ENCODE results near the gene EVPL.
A peak's percentile ranks its signal among the peaks of the same experiment; 100 is the strongest.
"Not testable (repeated sequence)": the region's sequence is repeated elsewhere in the genome, so short reads cannot be mapped to it uniquely, and the experiment has no call there.

Gene EVPL

DNA sequence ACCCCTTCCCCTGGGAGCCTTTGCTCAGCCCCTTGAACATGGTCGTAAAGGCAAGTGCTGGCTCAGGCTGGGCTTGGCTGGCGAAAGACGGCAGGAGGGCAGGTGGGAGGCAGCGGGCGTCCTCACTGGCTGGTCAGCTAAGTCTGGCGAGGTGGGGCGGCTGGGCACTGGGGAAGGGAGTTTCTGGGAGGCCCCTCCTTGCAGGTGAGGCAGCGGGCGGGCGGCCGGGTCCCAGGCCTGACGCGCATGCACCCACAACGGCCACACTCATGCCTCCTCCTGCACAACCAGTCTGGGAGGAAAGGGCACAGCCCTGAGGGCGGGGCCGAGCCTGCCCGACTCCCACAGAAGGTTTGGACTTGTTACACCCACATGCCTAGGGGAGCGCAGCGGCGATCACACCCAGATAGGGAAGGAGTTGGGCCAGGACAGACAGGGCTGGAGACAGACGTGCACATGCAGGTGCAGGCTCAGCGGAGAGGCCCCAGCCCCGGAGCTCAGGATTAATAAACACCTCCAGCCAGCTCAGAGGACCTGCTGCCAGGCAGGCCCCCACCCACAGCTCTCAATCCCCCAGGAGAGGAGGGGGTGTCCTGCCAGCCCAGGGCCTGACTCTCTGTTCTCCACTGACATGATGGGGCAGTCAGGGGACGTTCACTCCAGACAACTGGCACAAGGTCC is at the start of gene EVPL:
EVPL (minus strand) TSS at position 148 of the 681 bp plus-strand sequence; CDS start at position 40, 108 bp downstream.
- peak; percentile 36 for DNase-seq

DNA sequence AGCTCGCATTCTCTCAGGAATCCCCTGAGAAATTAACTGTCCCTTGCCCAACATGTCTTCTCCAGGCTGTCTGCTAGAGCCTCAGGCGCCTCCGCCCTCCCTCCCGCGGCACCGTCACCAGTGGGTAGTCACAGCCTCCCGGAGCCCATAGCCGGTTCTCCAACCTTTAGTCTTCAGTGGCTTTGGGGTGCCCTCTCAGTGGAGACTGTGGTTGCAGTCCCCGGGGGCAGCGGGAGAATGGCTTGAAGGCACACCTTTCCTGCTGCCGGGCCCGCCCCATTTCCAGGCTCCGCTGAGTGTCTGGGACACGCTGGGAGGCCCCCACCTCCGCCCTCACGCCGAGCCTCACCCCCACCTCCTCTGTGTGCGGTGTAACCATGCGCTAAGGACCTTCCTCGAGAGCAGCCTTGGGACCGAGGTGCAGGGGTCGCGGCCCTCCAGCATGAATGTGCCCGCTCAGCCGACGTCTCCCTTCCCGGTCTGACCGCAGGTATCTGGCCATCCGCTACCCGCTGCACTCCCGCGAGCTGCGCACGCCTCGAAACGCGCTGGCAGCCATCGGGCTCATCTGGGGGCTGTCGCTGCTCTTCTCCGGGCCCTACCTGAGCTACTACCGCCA is 49.1 kb upstream of the EVPL start:
- DNase-seq: no peak

GRCh38 chr17:76075364-76076145 is 48.4 kb upstream of the EVPL start:
- no peak for DNase-seq

GRCh38 chr17:76074390-76075363 is 47.6 kb upstream of the EVPL start, which contains the start of gene GALR2:
Gene GALR2, plus strand, starts transcription at chr17:76074781. Its CDS starts 103 bp downstream, at chr17:76074884.
- no peak for DNase-seq

GRCh38 chr17:76072148-76072858 is 45.2 kb upstream of the EVPL start, which contains the start of gene SRP68:
Gene SRP68, minus strand, starts transcription at chr17:76072517. Its CDS starts 26 bp downstream, at chr17:76072491.
- DNase-seq: peak; percentile 69

DNA sequence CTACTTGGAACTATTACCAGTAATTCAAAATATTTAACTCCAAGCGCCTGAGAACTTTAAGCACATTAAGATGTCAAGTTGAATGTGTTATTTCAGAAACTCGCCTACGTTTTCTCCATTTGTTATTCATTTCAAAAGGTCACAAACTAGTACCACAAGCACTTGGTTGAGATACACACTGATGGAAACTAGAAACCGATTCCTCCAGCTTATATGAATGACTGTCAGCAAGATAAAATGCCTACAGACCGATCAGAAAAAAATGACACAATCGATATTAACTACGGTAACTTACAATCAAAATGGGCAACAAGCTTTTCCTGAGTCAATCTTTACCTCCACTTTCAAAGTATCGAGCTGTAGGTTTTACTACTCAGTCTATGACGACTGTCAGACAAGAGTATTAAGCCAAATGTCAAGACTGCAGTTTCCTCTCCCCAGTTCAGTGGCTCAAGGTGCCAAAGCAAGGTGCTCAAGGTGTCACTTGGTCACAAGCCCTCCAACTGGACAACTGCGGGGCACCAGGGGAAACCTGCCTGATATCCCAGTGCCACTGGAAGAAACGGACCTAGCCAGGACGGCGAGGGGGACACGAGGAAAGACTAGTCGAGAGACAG is 44.5 kb upstream of the EVPL start:
- DNase-seq: no peak

DNA sequence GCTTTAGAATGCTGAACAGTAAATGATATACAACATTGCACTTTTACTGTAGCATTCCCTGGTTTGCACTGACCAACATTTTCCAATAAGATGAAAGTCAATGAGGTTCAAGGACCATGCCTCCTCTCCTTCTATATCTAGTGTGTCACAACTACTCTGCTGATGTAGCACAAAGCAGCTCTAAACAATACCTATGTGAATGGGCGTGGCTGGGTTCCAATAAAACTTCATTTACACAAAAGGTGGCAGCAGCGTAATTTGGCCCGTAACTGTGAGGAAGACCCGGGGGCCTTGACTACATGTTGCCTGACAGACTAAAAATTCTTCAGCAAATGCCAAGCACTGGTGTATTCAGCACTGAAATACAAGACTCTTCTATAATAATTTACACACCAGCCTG is 38.7 kb upstream of the EVPL start:
- no peak for DNase-seq

DNA sequence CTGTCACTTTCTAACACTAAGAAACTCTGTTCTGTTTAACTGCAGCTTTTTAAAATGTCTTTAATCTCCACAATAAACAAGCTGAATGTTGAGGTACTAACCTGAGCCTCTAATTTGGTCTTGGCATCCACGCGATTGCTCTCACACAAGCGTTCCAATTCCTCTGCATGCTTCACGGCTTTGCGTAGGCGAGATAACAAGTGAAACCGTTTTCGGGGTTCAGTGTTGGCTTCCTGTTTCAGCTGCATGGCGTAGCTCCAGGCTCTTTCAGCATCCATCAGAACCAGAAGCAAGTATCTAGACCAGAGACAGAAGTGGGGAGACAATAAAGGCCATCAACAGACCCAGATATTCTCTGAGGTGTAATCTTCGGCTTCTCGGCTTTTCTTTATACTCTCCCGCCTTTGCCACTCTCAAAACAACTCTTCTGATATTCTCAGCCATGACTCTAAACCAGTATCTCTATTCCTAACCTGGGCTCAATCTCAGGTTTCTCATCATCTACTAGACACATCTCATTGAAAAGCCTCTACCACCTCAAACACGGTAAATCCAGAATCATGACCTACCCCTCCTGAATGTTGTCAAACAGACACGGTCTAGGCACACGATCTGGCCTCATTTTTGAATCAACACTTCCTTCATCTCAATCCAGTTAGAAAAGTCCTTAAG is 36.9 kb upstream of the EVPL start:
- DNase-seq: no peak

DNA sequence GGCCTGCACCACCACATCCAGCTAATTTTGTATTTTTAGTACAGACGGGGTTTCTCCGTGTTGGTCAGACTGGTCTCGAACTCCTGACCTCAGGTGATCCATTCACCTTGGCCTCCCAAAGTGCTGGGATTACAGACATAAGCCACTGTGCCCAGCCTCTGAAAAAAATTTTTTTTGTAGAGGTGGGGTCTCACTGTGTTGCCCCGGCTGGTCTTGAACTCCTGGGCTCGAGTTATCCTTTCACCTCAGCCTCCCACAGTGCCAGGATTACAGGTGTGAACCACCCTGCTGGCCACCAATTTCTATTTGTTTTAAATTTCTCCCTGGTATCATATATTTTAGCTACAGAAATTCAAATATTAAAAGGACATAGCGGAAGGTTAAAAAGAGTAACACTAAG is 31.2 kb upstream of the EVPL start:
- DNase-seq: not testable (repeated sequence)

DNA sequence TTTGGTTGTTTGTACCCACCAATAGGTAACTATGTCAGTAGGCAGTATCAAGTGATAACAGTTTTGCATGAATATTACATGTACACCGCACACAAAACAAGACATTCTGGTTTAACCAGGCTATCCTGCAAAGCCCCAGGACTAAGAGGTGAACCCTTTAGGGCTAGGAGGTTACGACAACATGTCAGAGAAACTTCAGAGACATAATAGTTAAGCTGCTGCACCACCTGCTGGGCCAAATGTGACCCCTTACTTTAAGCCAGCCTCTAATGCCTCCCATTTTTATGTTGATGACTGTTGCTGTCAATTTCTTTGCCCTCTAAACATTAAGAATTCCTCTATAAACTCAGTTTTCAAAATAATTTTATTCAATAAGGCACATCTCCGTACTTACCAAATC is 29.8 kb upstream of the EVPL start:
- no peak for DNase-seq

DNA sequence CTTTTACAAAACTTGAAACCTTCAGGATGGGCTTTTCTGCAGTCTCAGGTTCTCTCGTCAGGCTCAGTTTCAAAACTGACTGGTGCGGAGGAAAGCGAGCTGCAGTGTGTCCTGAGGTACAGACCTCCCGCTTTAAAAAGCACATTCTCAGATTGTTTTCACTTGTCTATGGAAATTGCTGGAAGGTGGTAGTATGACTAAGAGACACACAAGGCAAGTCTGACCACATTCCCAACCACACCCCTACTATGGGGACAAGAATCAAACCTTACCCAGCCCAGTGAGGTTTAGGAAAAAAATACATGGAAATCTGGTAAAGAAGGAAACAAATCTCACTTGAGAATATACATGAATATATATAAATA is 27.0 kb upstream of the EVPL start:
- DNase-seq: no peak

DNA sequence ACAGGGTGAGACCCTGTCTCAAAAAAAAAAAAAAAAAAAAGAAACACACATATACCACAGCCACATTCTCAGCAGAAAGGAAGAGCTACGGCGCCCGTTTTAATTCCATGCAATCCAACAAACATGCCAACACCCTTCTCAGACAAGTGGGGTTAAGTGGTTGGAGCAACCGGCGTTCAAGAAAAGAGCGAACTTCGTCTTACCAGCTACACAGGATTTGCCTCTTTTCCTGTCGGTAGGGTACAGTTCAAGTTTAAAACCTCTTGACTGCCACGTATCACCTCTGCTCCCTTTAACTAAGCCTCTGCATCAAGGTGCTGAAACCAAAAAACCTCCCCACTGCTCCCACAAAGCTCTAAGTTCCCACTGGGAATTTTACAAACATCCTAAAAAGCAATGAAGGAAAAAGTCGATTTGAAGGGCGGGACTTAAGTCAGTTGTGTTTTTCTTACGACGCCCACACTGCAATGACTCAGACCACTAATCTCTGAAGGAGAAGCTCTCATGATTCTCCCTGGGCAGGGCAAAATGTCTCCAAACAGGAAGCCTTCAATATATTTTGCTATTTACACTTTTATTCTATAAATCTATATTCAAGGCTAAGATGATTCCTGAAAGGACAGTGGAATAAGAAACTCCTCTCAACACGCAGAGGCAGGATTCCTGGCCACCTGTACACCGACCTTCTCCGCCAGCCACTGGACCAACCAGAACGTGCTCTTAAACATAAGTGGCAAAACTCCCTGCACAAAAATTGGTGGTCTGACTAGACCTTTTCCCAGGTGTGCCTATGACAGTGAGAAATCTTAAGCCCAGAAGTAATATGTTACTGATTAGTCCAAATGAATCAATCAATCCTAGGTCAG is 26.4 kb upstream of the EVPL start:
- DNase-seq: peak; percentile 49

- peak; percentile 60 for DNase-seq
Measured at GRCh38 chr17:76051561-76051960, 24.5 kb upstream of the EVPL start.

DNA sequence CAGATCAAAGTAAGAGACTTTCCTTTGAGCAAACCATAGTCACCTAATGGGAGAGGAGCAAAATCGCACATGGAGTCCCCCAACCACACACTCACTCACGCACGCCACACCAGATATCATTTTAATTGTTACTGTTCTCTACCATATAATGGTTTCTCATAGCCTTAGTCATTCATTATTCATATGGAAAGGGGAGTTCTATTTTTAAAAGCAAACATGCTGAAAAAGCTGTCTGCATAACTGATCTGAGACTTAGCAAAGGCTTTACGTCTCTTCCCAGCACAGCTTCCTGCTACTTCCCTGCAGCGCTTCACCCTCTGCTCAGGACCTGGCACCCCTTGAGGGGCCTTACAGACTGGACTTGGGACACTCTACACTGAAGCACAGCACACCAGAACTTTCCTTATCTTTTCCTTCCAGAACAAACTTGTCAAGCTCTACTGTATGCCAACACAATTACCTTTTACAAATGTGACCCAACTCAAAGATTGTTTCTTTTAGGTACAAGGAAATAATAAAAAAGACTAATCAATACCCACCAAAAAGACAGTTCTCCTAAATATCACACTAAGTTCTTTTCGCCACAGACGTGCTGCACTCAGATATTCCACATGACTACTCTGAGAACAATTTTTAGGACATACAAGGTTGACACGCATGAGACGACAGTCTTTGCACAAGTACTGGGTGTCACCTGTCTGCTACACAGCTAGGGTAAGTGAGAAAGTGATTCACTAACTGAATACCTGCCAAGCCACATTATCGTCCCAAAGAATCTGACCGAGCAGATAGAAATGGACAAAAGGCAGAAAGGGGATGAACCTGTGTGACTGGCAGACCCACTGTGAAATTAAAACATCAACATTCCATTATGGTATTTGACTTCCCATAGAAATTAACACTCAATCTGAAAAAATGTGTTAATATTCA is 23.7 kb upstream of the EVPL start:
- DNase-seq: peak; percentile 93

- DNase-seq: no peak
Measured at GRCh38 chr17:76049836-76050537, 22.9 kb upstream of the EVPL start.

DNA sequence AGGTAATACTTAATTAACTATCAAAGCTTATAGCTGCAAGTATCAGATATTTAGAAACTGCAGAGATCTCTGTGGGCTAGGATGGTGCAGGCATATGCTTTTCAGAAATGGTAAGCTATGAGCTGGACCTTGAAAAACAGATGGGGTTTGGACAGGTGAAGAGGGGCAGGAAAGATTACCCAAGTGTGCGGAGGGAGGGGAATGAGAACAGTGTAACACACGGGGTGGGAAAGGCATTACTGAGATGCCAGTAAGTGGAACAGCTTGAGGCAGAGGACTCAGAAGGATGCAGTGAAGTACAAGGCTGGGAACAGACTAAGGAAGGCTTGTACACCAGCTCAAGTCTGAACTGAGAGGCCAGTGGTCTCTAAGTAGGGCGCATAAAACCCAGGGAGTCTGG is 22.1 kb upstream of the EVPL start:
- no peak for DNase-seq

DNA sequence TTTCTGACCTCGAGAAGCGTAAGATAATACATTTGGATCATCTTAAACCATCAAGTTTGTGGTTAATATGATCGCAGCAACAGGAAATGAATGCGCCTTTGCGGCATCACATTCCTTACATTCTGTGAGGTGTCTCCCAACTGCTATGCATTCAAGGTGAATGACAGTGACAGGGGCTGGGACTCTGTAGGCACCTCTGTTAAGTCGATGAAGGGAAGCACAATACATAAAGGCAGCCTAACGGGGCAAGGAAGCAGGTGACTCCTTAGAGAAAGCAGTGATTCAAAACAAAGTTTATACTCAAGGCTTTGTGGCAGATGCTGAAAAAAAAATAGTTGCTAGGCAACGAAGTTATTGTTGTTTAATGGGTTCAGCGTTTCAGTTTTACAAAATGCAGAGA is 21.6 kb upstream of the EVPL start:
- DNase-seq: no peak

DNA sequence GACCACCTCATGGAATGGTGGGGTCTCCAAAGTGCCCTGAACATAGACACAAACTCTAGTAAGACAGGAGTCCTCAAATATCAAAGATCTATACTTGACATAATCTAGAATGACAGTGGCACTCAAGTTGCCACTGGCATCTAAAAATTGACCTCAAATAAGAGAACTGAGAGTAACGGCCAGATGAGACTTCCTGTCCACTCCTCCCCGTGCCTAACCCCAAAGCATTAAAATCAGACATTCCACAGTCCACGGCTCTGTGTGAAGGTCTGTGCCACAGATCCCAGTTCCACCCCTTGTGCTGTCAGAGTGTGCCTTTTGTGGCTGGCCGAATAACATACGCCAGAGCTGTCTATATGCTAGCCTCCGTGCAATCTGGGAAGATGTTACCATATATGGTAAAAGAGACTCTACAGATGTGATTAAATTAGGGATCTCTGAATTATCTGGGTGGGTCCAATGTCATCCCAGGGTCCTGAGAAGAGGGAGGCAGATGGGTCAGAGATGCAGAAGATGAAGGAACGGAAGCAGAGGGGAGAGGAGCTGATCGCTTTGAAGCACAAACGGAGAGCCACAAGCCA is 21.0 kb upstream of the EVPL start:
- no peak for DNase-seq
